ENCODE data around the gene FOXK2. TPM values are rescaled to one million over a fixed set of nuclear protein-coding genes. Genes with fewer than 3 reads are reported as not detected.

Gene FOXK2
- total RNA-seq, 1 donor from 2014 or later = 60.4 TPM

DNA sequence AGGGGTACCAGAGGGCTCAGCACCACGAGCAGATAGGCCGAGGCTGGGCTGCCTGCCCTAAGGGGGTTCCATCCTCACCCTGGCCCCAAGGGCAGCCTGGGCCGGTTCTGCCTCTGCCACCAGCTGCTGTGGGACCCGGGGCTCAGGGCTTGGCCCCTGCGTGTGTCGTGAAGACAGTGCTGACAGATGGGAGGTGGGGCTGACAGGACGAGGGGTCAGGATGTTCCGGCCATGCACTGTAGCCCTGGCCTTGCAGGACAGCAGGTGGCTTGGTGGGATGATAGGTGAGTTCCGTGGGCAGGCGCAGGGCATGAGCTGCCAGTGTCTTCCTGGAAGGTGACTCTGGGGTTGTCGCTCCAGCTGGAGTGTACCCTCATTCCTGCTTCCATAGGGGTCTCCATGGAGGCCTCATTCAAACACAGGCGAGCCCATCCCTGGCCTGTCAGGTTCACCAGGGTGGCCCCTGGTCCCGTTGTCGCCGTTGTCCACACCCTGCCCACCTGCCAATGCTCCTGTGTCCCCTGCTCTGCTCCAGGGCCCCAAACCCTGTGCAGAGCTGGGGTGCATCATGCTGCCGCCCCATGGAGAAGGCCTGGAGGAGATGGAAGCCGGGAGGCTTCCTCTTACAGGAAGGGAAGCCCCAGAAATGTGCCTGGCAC is 71.5 kb downstream of the FOXK2 start:
- intact Hi-C loops (cut with micrococcal nuclease) = no loop called here
- Mint-ChIP-seq H3K36me3 (ENCODE audit: low read depth) (peaks cover 18% of the 10 kb centered on the region), H3K27me3 (no peaks in the 10 kb centered on the region), H3K4me1 (peaks cover 60% of the 10 kb centered on the region), H3K9me3 (no peaks in the 10 kb centered on the region), H3K4me3 (no peak overlapping the region), H3K27ac (peak overlapping the region; percentile 83)
- no peak for DNase-seq
- TF ChIP-seq CTCF (IDR thresholded peaks at IDR 0.05) = no peak
- POLR2A ChIA-PET = interaction anchor here (1.3 kb wide), 1 partner anchor 486 kb away, joined by 3 read pairs; no protein-coding TSS in a partner anchor
- CTCF ChIA-PET = no interaction called here
- ATAC-seq (ENCODE audit: low read depth) = no peak

DNA sequence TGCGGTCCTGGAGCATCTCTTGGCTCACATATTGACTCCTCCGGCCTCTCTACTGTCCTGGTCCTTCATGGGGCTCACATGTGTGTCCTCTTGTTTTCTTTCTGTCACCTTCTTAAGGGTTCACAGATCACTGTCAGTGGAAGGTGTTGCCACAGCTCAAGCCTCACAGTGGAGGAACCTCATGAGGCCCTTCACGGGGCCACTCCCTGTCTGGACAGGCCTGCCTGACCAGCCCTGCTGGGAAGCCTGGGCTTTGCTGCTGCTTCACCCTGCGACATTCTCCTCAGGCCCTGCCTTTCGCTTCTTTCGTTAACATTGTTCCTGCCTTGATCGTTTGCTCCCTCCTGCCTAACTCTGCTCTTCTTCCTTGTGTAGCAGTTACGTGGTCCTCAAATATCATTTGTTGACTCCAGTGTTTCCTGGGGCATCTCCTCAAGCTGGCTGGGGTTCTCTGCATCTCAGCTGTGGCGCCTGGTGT is 72.8 kb downstream of the FOXK2 start:
- Mint-ChIP-seq H3K36me3 (ENCODE audit: low read depth) (peaks cover 16% of the 10 kb centered on the region), H3K9me3 (no peaks in the 10 kb centered on the region), H3K4me3 (peak overlapping the region; percentile 72), H3K4me1 (peaks cover 56% of the 10 kb centered on the region), H3K27me3 (no peaks in the 10 kb centered on the region), H3K27ac (peak overlapping the region; percentile 85)
- POLR2A ChIA-PET = interaction anchor here (0.5 to 1.3 kb wide), 3 partner anchors 31 to 494 kb away, joined by 3 to 6 read pairs (median 3); no protein-coding TSS in a partner anchor
- CTCF ChIA-PET = no interaction called here
- ATAC-seq (ENCODE audit: low read depth) (no peak), DNase-seq (no peak)
- TF ChIP-seq CTCF (IDR thresholded peaks at IDR 0.05) = no peak
- intact Hi-C loops (cut with micrococcal nuclease) = no loop called here

DNA sequence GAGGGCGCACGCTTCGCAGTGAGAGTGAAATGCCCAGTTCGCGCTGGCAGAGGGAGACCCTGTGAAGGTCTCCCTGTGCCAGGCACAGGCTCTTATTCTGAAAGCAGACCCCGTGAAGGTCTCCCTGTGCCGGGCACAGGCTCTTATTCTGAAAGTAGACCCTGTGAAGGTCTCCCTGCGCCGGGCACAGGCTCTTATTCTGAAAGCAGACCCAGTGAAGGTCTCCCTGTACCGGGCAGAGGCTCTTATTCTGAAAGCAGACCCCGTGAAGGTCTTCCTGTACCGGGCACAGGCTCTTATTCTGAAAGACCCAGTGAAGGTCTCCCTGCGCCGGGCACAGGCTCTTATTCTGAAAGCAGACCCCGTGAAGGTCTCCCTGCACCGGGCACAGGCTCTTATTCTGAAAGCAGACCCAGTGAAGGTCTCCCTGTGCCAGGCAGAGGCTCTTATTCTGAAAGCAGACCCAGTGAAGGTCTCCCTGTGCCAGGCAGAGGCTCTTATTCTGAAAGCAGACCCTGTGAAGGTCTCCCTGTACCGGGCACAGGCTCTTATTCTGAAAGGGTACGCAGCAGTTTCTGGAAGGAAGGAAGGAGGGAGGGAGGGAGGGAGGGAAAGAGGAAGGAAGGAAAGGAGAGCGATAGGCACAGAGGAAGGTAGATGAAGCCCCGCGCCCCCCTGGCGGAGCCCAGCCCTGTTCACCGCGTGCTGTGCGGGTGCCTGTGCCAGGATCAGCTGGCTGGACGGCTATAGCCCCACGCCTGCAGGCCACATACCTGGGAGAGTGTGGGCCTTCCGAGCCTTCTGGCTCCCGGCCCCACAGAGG is 73.4 kb downstream of the FOXK2 start:
- peak; percentile 61 for ATAC-seq (ENCODE audit: low read depth)
- peak; percentile 43 for DNase-seq
- TF ChIP-seq CTCF (IDR thresholded peaks at IDR 0.05) = no peak
- ChIA-PET CTCF (no interaction called here), POLR2A (interaction anchor here (0.5 to 1.5 kb wide), 4 partner anchors 11 to 494 kb away, joined by 3 to 6 read pairs (median 4); no protein-coding TSS in a partner anchor)
- Mint-ChIP-seq H3K4me1 (peaks cover 51% of the 10 kb centered on the region), H3K27me3 (no peaks in the 10 kb centered on the region), H3K4me3 (peak overlapping the region; percentile 72), H3K36me3 (ENCODE audit: low read depth) (peaks cover 13% of the 10 kb centered on the region), H3K27ac (peak overlapping the region; percentile 85), H3K9me3 (no peaks in the 10 kb centered on the region)
- intact Hi-C loops (cut with micrococcal nuclease) = loop anchor here (1.0 kb wide), 2 partner anchors 55 to 123 kb away; partner anchors contain the start of genes FN3KRP and WDR45B

GRCh38 chr17:82593590-82594087 is 74.1 kb downstream of the FOXK2 start:
- no peaks in the 10 kb centered on the region for H3K9me3 Mint-ChIP-seq
- DNase-seq (no peak), ATAC-seq (ENCODE audit: low read depth) (no peak)
- CTCF ChIA-PET = no interaction called here
- no peak for TF ChIP-seq CTCF (IDR thresholded peaks at IDR 0.05)
- POLR2A ChIA-PET = interaction anchor here (0.6 to 1.5 kb wide), 2 partner anchors 10 to 928 kb away, joined by 4 to 7 read pairs; no protein-coding TSS in a partner anchor
- no peaks in the 10 kb centered on the region for H3K27me3 Mint-ChIP-seq
- peaks cover 8% of the 10 kb centered on the region for H3K36me3 Mint-ChIP-seq (ENCODE audit: low read depth)
- H3K27ac Mint-ChIP-seq = peak overlapping the region; percentile 85
- intact Hi-C loops (cut with micrococcal nuclease) = loop anchor here (1.0 kb wide), 2 partner anchors 55 to 123 kb away; partner anchors contain the start of genes FN3KRP and WDR45B
- H3K4me3 Mint-ChIP-seq = peak overlapping the region; percentile 72
- H3K4me1 Mint-ChIP-seq = peaks cover 57% of the 10 kb centered on the region

Data from activated B cell treated with CpG ODN at 0.5 μM for 24 hours (primary cell).